ENCODE results near the gene PRR5L. TPM values are rescaled to one million over a fixed set of nuclear protein-coding genes. Genes with fewer than 3 reads are reported as not detected.

Gene PRR5L
- total and polyA plus RNA-seq, 12 donors = 1.7 to 10.2 (median 7.3) TPM

- intact Hi-C loops (cut with DNase I) = no loop called here
- 92 to 100% (median 97%) methylated on average over 1 of the region's 1 CpG for WGBS, 4 donors
- Histone ChIP-seq H3K27me3 (no peaks in the 10 kb centered on the region), H3K27ac (no peak overlapping the region), H3K4me3 (no peak overlapping the region), H3K36me3 (replicated peaks in 1 of 2) (no peaks in the 10 kb centered on the region), H3K4me1 (replicated peaks in 1 of 2) (peaks cover 12 to 21% of the 10 kb centered on the region in 2 donors), H3K9me3 (replicated peaks in 1 of 3) (no peaks in the 10 kb centered on the region)
- TF ChIP-seq, protein P1, sequence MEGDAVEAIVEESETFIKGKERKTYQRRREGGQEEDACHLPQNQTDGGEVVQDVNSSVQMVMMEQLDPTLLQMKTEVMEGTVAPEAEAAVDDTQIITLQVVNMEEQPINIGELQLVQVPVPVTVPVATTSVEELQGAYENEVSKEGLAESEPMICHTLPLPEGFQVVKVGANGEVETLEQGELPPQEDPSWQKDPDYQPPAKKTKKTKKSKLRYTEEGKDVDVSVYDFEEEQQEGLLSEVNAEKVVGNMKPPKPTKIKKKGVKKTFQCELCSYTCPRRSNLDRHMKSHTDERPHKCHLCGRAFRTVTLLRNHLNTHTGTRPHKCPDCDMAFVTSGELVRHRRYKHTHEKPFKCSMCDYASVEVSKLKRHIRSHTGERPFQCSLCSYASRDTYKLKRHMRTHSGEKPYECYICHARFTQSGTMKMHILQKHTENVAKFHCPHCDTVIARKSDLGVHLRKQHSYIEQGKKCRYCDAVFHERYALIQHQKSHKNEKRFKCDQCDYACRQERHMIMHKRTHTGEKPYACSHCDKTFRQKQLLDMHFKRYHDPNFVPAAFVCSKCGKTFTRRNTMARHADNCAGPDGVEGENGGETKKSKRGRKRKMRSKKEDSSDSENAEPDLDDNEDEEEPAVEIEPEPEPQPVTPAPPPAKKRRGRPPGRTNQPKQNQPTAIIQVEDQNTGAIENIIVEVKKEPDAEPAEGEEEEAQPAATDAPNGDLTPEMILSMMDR (IDR thresholded peaks at IDR 0.05) = no peak
- no peak for TF ChIP-seq POLR2A (IDR thresholded peaks at IDR 0.05)
- no peak for DNase-seq
These were observed 155.6 kb downstream of the PRR5L start for GRCh38 chr11:36451681-36452080.

GRCh38 chr11:36452236-36452940, 156.3 kb downstream of the PRR5L start:
- intact Hi-C loops (cut with DNase I) = no loop called here
- 72 to 87% (median 81%) methylated on average over 5 of the region's 5 CpGs for WGBS, 4 donors
- no peak for DNase-seq

GRCh38 chr11:36452961-36453360, 156.9 kb downstream of the PRR5L start:
- WGBS, 4 donors = 45 to 72% (median 48%) methylated on average over 1 of the region's 1 CpG
- no peak for DNase-seq
- H3K36me3 ChIP-seq (replicated peaks in 1 of 2) = no peaks in the 10 kb centered on the region
- peaks cover 12 to 21% of the 10 kb centered on the region in 2 donors for H3K4me1 ChIP-seq (replicated peaks in 1 of 2)
- no peaks in the 10 kb centered on the region for H3K27me3 ChIP-seq
- no peaks in the 10 kb centered on the region for H3K9me3 ChIP-seq (replicated peaks in 1 of 3)
- no peak overlapping the region for H3K4me3 ChIP-seq
- H3K27ac ChIP-seq = no peak overlapping the region
- intact Hi-C loops (cut with DNase I) = no loop called here
- TF ChIP-seq, protein P1 (IDR thresholded peaks at IDR 0.05) = no peak
- TF ChIP-seq POLR2A (IDR thresholded peaks at IDR 0.05) = no peak

More at GRCh38 chr11:36452236-36452940, 156.3 kb downstream of the PRR5L start:
- Histone ChIP-seq H3K36me3 (replicated peaks in 1 of 2) (no peaks in the 10 kb centered on the region), H3K4me3 (no peak overlapping the region), H3K27ac (no peak overlapping the region), H3K9me3 (replicated peaks in 1 of 3) (no peaks in the 10 kb centered on the region), H3K4me1 (replicated peaks in 1 of 2) (peaks cover 12 to 21% of the 10 kb centered on the region in 2 donors), H3K27me3 (no peaks in the 10 kb centered on the region)
- no peak for TF ChIP-seq POLR2A (IDR thresholded peaks at IDR 0.05)
- TF ChIP-seq, protein P1 (IDR thresholded peaks at IDR 0.05) = no peak

DNA sequence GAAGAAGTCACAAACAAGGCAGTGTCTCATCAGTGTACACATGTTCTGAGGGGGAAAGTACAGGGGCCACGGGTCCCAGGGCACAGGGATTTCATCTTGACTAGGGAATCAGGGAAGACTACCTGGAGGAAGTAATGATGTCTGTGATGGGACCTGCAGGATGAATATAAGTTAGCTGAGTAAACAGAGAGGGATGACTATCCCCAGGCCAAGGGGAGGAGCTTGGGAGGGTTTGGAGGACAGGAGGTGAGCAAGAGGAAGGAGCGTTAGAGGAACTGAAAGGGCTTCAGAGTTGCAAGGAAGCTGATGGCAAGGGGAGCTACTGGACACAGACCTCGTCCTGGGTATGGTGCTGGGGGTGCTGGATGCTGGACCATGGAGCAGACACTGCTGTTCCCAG, 157.6 kb downstream of the PRR5L start:
- intact Hi-C loops (cut with DNase I) = no loop called here
- TF ChIP-seq, protein P1 (IDR thresholded peaks at IDR 0.05) = no peak
- no peak for TF ChIP-seq POLR2A (IDR thresholded peaks at IDR 0.05)
- H3K4me1 ChIP-seq (replicated peaks in 1 of 2) = peaks cover 12 to 21% of the 10 kb centered on the region in 2 donors

More for the DNA sequence above, 157.6 kb downstream of the PRR5L start:
- H3K27me3 ChIP-seq = no peaks in the 10 kb centered on the region
- no peaks in the 10 kb centered on the region for H3K36me3 ChIP-seq (replicated peaks in 1 of 2)
- DNase-seq = no peak
- no peaks in the 10 kb centered on the region for H3K9me3 ChIP-seq (replicated peaks in 1 of 3)
- 63 to 74% (median 70%) methylated on average over 3 of the region's 3 CpGs for WGBS, 4 donors
- H3K4me3 ChIP-seq = no peak overlapping the region
- H3K27ac ChIP-seq = no peak overlapping the region
